ENCODE data around the gene IRF9.

IRF9 gene

DNA sequence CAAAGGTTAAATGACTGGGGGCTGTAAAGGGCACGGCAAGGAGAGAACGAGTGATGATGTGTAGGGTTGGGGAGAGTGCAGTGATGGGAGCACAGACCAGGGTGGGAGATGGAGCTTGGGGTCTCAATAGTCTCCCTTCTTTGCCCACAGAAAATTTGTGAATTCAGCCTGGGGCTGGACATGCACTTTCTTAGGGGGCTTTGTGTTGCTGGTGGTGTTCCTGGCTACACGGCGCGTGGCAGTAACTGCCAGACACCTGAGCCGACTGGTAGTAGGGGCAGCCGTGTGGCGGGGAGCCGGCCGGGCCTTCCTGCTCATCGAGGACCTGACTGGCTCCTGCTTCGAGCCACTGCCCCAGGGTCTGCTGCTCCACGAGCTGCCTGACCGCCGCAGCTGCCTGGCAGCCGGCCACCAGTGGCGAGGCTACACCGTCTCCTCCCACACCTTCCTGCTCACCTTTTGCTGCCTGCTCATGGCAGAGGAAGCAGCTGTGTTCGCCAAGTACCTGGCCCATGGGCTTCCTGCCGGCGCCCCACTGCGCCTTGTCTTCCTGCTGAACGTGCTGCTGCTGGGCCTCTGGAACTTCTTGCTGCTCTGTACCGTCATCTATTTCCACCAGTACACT, 28.9 kb upstream of the IRF9 start:
- no peak for DNase-seq

DNA sequence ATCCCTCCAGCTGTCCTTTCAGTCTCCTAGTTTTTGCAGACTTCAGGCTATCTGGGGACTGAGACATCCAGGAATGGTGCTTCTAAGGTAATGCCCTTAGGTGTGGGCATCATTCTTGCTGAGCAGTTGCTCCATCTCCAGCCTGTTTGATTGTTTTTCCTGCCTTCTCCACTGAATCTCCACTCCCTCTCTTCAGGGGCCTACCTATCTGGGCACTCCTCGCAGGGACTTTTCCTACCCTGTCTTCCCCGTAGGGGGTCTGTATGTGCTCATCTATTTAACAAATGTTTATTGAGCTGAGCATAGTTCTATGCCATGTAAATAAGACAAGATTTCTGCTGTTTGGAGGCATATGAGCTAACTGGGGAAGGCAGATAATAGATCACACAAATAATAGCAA, 28.1 kb upstream of the IRF9 start:
- DNase-seq, result no peak

DNA sequence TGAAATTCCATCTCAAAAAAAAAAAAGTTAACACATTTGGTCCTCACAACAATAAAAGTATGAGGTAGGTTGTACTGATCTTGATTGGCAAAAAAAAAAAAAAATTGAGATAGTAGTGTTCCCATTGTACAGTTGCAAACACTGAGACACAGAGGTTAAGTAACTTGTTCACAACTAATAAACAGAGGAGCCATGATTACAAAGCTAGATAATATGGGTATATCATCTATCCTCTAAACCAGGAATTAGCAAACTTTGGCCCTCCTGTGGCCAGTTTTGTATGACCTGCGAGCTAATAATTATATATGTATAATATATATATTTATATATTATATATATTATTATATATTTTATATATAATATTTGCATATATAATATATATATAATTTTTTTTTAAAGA, 27.3 kb upstream of the IRF9 start:
- DNase-seq, result no peak

DNA sequence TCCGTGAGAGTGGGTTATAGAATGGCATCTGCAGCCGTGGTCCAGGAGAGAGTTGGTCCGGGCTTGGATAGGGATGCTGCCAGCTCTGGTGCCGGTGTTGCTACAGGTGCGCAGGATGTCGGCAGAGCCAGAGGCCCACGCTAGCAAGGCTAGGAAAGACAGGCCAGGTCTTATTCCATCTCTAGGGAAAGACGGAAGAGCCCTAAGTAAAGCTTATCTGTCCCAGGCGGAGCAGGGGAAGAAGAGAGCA, 25.6 kb upstream of the IRF9 start:
- no peak for DNase-seq

DNA sequence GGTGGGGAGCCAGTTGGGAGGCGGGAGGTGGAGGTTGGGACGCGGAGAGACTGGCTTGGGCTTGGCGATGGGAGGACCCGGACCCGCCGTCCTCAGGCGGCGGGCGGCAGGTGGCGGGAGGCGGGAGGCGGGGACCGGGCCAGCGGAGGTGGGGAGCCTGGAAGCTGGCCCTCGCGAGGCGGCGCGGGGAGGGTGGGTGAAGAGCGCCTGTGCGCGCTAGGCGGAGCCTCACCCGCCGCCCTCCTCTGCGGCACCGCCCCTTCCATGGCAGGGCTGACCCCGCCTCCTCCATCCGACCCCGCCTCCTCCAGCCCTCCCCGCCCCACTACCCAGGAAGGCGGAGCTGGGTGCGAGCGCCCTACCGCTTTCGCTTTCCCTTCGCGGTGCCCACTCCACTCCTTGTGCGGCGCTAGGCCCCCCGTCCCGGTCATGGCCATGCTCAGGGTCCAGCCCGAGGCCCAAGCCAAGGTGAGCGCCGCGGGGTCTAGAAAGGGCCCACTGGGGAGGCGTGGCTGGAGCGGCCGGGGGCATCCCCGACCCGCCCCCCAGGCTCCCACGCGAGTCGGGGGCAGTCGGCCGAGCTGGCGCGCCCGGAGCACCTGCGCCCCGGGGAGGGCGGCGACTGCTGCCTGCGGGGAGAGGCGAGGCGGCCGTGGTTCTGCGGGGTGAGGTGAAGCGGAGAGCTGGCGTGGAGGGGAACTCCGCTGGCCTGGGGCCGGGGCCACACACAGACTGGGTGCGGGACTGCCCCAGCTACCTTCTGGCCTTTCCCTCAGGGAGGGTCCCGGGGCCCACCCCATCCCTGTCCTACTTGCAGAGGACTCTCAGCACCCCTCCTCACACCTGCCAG, 25.0 kb upstream of the IRF9 start, which contains the start of gene PSME1:
PSME1 (plus strand) TSS at position 361 of the 850 bp plus-strand sequence; CDS start at position 430, 69 bp downstream.
- DNase-seq, result peak; percentile 93

DNA sequence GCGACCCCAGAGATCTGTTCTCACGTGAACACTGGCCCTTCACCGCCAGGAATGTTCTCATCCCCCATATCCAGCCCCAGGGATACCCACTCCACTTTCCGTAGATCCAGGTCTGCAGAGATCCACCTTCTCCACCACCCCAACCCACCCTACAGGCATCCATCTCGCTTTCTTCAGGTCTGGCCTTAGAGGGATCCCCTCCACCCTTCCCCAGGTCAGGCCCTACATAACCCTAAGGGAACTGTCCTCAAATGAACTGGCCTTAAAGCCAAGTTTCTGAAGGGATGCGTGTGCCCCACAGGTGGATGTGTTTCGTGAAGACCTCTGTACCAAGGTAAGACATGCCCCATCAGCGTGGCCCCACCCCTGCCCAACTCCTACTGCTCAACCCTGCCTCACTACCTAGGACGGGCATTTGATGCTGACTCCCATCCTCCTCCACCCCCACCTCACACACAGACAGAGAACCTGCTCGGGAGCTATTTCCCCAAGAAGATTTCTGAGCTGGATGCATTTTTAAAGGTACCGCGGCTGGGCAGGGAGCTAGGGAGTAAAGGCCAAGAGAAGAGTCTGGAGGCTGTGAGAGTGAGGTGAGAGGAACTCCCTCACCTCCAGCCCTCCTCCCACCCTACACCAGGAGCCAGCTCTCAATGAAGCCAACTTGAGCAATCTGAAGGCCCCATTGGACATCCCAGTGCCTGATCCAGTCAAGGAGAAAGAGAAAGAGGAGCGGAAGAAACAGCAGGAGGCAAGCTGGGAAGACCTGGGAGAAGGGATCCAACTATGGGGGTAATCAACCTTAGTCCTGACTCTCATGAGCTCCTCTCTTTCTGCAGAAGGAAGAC, 24.2 kb upstream of the IRF9 start:
- DNase-seq, result no peak

DNA sequence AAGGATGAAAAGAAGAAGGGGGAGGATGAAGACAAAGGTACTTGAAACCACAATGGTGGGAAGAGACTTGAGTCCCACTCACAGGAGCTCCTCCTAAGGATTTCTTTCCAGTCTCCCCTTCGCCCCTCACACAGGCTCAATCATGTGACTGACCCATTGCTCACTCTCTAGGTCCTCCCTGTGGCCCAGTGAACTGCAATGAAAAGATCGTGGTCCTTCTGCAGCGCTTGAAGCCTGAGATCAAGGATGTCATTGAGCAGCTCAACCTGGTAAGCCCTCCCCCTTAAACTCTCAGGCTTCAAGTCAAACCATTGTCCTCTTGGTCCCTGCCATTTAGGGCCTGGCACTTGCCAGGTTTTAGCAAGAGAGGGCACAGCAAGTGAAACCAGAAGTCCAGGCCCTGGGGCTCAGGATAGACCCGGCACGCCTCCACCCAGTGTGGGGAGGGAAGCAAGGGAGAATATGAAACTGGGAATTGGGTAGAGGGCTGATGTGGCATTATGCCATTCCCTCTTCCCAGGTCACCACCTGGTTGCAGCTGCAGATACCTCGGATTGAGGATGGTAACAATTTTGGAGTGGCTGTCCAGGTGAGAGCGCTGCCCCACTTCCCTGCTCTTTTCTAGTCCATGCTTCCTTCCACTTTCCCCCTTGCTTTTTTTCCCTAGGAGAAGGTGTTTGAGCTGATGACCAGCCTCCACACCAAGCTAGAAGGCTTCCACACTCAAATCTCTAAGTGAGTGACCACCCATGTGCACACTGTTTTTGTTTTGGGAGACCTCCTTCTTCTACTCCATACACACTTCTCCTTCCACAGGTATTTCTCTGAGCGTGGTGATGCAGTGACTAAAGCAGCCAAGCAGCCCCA, 23.3 kb upstream of the IRF9 start:
- no peak for DNase-seq

DNA sequence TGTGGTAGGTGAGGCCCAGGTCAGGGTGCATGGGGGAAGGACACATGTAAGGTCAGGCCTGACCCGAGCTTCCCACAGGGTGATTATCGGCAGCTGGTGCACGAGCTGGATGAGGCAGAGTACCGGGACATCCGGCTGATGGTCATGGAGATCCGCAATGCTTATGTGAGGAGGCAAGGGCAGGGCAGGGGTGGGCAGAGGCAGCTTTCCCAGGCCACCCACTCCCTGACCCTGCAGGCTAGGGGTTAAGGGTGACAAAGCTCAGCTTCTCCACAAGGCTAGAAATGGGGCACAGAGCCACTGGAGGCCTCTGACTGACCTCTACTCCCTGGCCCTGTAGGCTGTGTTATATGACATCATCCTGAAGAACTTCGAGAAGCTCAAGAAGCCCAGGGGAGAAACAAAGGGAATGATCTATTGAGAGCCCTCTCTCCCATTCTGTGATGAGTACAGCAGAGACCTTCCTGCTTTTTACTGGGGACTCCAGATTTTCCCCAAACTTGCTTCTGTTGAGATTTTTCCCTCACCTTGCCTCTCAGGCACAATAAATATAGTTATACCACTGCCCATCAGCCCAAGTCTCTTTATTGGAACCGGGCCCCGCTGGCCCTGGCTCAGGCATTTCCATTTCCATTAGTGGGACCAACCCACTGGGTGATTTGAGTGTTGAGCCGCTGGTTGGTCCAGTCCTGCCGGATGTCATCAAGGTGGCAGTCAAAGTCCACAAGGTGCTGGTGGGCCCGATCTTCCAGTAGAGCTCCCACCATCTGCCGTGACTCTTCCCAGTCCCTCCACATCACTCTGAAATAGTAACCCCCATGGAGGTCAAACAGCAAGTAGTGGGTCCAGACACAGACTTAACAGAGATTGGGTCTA, 22.4 kb upstream of the IRF9 start:
- DNase-seq, result no peak

DNA sequence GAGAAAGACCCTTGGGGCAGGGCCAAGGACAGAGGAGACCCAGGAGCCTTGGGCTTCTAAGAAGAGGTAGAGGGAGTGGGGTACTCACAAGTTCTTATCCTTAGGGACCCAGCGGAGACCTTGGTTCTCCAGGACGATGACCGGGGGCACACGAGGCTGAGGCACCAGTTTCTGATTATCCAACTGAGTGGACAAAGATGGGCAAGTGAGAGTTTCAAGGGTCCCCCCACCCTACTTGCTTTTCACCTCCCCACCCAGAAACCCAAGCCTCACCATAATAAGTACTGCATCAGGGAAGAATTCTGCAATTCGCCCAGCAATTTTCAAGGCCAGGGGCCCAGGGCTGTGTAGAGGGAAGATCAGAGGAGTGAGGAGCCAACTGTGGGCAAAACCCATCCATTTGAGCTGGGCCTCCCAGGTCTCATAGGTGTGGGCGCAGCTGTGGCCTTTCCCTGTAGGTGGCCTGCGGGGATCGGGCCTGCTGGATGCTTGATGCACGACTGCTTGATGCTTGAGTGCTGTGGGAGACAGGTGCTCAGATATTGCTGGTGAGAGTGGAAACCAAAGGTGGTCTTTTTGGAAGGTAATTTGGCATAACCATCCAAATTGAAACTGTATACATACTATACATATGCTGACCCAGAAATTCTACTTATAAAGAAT, 21.7 kb upstream of the IRF9 start:
- DNase-seq, result no peak

DNA sequence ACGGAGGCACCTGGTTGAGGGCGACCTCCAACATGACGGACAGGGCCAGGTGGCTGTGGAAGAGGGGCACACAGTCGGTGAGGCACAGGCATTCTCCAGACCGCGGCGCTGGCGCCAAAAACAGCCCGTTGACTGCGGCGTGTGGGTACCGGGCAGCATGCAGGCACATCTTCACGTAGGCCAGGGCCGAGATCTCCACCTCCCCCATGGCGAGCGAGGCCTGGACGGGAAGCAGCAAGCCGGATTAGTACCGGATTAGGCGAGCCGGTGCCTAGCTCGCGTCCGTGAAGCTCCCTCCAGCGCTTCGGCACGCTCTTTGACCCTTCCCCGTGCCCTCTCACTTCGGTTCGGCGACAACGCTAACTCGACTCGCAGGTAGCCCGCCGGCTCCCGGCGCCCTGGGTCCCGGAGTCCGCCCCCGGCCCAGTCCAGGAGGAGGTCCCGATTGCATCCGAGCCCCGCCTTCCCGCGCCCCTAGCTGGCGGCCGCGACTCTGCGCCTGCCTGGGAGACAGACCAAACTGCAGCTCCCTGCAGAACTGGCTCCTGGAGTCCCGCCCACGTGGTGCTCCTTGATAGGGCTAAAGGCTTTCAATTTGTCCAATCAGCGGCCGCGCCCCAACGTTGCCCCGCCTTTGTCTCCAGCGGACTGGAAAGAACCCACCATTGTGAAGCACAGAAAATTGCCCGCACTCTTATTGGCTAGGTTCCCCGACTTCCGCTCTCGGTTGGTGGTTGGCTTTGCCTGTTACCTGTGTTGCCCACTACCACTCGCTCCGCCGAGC, 19.8 kb upstream of the IRF9 start, which contains the start of gene EMC9:
EMC9 (minus strand) TSS at position 495 of the 784 bp plus-strand sequence; CDS start at position 208, 287 bp downstream.
- peak; percentile 99 for DNase-seq

DNA sequence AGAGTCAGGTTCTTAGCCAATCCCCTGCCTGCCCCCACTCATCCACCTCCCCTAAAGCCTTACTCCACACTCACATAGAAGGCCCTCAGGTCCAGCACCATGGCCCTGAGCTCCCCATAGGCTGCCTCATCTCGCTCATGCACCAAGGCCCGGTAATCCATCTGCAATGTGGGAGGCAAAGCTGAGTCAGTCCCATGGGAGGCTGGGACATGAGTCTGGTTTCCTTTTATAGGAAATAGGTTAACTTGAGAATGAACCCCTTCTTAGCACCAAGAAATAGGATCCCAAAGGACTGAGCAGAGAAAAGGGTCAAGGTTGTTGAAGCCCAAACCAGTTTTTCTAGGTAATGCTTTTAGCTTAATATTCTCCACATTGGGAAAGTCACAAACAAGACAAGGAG, 17.6 kb upstream of the IRF9 start:
- no peak for DNase-seq

DNA sequence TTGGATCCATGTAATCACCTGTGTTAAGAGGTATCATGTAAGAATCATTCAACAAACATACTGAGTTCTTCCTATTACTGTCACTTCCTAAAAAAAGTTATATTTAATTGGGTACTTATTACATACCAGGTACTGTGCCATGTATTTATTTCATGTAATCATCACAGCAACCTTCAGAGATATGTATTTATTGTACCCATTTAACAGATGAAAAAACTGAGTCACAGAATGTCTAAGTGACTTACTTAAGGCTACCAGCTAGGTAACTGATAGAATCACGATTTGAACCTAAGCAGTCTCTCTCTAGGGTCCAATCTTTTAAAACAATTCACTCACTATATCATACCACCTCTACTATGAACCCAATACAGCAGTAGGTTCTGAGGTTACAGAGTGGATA, 16.6 kb upstream of the IRF9 start:
- no peak for DNase-seq

DNA sequence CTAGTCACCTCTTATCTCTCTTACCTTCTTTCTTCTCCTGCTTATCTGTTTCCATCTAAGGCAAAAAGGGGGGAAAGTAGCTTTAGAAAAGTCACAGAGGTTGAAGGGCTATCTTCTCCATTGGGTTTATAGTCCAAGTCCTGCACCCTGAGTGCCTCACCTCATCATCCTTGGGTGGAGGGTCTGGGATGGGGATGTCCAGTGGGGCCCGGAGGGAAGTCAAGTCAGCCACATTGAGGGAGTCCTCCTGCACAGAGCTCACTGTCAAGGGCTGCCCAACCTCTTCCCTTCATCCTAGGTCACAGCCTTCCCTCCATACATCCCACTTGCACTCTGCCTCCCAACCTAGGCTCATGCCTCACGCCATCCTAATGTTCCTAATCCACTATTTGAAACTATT, 15.8 kb upstream of the IRF9 start:
- DNase-seq, result no peak

DNA sequence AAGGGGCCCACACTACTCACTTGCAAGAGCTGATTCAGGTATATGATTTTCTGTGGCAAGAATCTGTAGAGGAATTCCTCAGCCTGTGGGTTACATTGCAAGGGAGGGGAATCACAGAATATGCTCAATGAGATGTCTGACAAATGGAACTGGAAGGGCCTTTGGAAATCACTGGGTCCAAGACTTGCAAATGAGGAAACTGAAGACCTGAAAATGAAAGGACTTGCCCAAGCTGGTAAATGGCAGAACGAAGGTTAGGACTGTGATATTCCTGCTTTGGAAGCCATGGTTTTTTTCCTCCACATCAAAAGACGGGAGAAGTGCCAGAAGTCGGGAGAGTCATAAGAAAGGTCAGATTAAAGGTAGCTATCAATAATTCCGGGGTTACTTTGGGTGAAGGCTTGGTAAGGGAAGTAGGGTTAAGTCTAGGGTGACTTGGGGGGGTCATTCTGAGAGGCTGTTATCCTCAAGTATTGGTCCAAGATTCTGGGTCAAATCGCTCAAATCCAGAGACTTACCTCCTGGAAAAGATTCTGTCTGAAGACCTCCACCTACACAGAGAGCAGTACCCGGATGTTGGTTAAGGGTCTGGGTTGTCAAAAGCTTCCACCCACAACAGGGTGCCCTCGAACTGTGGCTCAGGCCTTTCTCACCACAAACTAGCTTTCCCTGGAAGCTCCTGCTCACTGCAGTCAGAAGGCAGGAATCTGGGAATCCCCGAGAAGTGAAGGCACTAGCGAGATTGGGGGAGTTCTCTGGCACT, 15.2 kb upstream of the IRF9 start:
- DNase-seq, result no peak

DNA sequence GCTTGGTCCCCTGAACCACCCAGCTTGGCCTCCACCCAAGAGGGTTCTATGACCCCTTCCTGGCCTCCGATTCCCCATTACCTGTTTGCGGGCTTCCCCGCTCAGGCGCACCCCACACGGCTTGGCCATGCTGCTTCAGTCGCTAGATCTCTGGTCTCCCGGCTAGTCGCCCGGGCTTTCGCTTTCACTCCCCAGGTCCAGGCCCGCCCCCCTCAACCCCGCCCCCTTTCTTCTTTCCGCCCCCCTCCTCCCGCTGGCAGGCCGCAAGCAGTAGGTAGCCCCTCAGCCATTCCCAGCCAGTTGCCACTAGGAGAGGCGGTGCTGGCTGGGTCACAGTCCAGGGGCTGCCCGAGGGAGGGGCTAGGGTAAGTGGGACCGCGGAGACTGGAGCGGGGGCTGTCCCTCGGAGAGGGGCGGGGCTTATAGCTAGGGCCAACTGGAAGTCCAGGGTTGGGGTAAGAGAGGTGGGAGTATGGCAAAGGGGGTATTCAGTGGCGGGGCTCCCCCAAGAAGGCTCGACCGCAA, 14.6 kb upstream of the IRF9 start, which contains the start of gene PSME2:
PSME2 (minus strand) TSS at position 158 of the 525 bp plus-strand sequence; CDS start at position 129, 29 bp downstream.
- DNase-seq, result peak; percentile 97

DNA sequence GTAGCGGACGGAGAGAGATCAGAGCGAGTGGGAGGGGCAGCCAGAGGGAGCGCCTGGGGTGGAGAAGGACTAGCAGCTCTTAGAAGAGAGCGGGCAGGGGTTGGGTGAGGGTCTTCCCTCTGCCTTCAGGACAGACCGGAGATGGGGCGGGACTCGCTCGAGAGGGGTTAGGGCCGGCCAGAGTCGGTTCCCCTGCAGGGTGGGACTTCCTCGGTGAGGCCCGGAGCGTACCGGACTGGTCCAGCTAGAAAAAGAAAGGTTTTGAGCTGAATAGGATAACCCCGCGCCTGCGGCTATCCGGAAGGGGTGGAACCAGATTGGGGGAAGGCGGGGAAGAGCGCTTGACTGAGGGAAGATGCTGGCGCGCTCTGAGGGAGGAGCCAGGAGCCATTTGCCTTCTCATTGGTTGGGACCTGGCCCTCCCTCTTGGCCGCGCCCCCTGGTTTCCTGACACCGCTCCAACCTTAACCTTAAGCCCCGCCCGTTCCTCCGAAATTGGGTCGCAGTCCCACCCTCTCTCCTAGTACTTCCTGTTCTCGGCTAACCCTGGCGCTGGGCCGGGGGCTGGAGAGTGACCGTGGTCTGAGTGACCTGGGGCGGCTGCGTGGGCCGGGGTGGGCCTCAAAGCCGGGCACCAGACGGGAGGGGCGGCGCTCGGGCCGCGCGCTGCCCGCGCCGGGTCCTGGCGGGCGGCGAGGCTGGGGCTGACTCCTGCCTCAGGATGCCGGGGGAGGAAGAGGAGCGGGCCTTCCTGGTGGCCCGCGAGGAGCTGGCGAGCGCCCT, 13.9 kb upstream of the IRF9 start, which contains the start of gene RNF31:
RNF31 (plus strand) TSS at position 521 of the 783 bp plus-strand sequence; CDS start at position 722, 201 bp downstream.
- DNase-seq, result peak; percentile 98

DNA sequence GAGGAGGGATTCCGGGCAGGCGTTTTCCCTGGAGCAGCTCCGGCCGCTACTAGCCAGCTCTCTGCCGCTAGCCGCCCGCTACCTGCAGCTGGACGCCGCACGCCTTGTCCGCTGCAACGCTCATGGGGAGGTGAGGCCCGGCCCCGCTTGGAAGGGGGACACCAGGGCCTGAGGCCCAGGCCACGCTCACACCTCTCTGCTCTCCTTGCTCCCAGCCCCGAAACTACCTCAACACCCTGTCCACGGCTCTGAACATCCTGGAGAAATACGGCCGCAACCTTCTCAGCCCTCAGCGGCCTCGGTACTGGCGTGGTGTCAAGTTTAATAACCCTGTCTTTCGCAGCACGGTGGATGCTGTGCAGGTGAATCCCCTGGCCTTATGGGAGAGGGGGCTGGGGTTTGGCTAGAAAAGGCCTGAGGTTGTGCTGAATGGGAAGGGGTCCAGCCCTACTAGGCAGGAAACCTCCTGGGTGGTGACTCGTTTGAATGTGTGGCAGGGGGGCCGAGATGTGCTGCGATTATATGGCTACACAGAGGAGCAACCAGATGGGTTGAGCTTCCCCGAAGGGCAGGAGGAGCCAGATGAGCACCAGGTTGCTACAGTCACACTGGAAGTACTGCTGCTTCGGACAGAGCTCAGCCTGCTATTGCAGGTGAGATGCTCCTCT, 13.2 kb upstream of the IRF9 start:
- DNase-seq, result no peak

Data from left hindlimb (tissue), 1 donor.